ENCODE results near the gene ASIC2.

The ASIC2 gene

DNA sequence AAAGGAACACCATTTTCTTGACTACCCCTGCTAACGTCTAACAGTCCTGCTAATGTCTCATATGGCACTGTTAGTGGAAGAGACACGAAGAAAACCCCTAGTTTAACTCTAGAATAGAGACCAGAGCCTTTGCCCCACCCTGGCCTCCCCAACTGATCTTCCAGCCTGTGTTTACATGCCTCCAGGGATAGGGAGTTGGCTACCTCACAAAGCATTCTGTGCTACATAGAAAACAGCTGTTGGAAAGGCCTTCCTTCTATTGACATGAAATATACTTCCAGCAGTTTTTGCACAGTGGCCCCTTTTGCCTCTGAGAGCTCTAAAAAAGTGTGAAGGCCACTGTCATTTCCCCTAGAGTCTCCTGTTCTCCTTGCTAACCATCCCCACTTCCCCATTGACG, 73.1 kb downstream of the ASIC2 start:
- Histone ChIP-seq H3K4me2 (ENCODE audit: low read length) (no peak overlapping the region), H3K4me1 (ENCODE audit: control insufficient read depth, low read length) (no peaks in the 10 kb centered on the region), H3K27me3 (ENCODE audit: control insufficient read depth, low read length) (no peaks in the 10 kb centered on the region), H3K27ac (ENCODE audit: low read depth, low read length) (no peak overlapping the region), H3K4me3 (ENCODE audit: low read length) (no peak overlapping the region), H3F3A (ENCODE audit: control insufficient read depth, insufficient read depth) (no peaks in the 10 kb centered on the region), H4K20me1 (ENCODE audit: control insufficient read depth, insufficient read depth, low read depth, low read length) (no peaks in the 10 kb centered on the region), H3K79me2 (ENCODE audit: control insufficient read depth, low read length) (no peaks in the 10 kb centered on the region), H3K9me3 (ENCODE audit: control insufficient read depth, insufficient read depth, low read length) (no peaks in the 10 kb centered on the region), H3K36me3 (ENCODE audit: control insufficient read depth, low read length) (no peaks in the 10 kb centered on the region), H3K9me2 (replicated peaks; ENCODE audit: control insufficient read depth, low read length) (no peaks in the 10 kb centered on the region)
- no peak for TF ChIP-seq EZH2phosphoT487 (IDR thresholded peaks at IDR 0.05; ENCODE audit: borderline replicate concordance, low read length)
- TF ChIP-seq, protein P1, sequence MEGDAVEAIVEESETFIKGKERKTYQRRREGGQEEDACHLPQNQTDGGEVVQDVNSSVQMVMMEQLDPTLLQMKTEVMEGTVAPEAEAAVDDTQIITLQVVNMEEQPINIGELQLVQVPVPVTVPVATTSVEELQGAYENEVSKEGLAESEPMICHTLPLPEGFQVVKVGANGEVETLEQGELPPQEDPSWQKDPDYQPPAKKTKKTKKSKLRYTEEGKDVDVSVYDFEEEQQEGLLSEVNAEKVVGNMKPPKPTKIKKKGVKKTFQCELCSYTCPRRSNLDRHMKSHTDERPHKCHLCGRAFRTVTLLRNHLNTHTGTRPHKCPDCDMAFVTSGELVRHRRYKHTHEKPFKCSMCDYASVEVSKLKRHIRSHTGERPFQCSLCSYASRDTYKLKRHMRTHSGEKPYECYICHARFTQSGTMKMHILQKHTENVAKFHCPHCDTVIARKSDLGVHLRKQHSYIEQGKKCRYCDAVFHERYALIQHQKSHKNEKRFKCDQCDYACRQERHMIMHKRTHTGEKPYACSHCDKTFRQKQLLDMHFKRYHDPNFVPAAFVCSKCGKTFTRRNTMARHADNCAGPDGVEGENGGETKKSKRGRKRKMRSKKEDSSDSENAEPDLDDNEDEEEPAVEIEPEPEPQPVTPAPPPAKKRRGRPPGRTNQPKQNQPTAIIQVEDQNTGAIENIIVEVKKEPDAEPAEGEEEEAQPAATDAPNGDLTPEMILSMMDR (IDR thresholded peaks at IDR 0.05; ENCODE audit: low read depth, low read length, poor library complexity, severe bottlenecking): no peak

DNA sequence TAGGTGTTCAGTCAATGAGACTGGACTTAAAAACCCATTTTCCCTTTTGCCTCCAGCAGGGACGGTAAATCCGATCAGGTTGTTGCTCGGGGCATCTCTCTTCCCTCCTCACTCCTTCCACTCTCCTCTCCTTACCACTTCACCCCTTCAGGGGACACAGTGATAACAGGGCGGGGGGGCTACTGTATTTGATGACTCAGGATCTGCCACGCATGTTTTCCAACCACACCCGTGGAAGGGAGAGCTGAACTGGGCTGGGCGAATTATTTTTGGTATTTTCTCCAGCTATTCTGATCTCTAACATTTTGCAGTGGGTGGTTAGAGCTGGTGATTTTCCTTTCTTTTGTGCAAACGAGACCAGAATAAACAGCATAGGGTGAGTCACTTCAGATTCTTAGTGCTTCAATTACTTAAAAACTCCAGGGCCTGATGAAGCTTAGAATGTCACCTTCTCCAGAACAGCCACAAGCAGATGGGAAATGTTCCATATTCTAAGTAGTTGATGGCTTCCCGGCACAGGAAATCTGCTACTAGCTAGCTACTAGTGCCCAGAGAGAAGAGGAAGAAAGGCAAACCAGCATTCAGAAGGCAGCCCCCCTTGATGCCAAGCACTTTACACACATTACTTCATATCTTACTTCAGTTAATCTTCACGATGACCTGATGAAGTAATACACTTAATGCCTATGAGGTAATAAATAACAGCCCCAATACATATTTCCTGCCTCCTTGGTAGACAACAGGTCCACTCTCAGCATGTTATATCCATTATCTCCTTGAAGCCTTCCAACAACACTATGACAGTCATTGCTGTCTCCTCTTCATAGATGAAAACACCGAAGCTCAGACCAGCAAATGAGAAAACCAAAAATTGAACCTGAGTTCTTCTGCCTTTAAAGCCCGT, 74.1 kb downstream of the ASIC2 start:
- Histone ChIP-seq H3K79me2 (ENCODE audit: control insufficient read depth, low read length) (no peaks in the 10 kb centered on the region), H3K27me3 (ENCODE audit: control insufficient read depth, low read length) (no peaks in the 10 kb centered on the region), H3K4me1 (ENCODE audit: control insufficient read depth, low read length) (no peaks in the 10 kb centered on the region), H3F3A (ENCODE audit: control insufficient read depth, insufficient read depth) (no peaks in the 10 kb centered on the region), H3K27ac (ENCODE audit: low read depth, low read length) (no peak overlapping the region), H4K20me1 (ENCODE audit: control insufficient read depth, insufficient read depth, low read depth, low read length) (no peaks in the 10 kb centered on the region), H3K36me3 (ENCODE audit: control insufficient read depth, low read length) (no peaks in the 10 kb centered on the region), H3K4me3 (ENCODE audit: low read length) (no peak overlapping the region), H3K9me3 (ENCODE audit: control insufficient read depth, insufficient read depth, low read length) (no peaks in the 10 kb centered on the region), H3K4me2 (ENCODE audit: low read length) (no peak overlapping the region), H3K9me2 (replicated peaks; ENCODE audit: control insufficient read depth, low read length) (no peaks in the 10 kb centered on the region)
- TF ChIP-seq, protein P1 (IDR thresholded peaks at IDR 0.05; ENCODE audit: low read depth, low read length, poor library complexity, severe bottlenecking): no peak
- no peak for TF ChIP-seq EZH2phosphoT487 (IDR thresholded peaks at IDR 0.05; ENCODE audit: borderline replicate concordance, low read length)

DNA sequence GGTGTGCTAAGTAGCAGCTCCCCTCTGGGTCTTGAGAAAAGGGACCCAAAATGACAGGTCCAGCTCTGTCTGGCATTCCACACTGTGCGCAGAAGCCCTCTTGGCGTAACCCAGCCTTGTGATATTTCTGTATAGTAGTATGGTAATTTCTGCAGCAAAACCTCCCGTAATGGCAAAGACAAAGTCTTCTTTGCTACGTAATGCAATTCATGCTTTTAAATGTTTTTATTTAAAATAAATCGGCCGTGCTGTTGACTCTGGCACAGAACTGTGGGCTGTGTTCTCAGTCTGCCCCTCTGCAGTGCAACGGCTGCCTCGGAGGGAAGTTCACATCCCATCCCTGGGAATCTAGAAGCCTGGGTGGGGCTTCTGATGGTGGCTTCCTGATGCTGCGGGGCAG, 75.2 kb downstream of the ASIC2 start:
- Histone ChIP-seq H3K79me2 (ENCODE audit: control insufficient read depth, low read length) (no peaks in the 10 kb centered on the region), H3K4me3 (ENCODE audit: low read length) (no peak overlapping the region), H3K9me2 (replicated peaks; ENCODE audit: control insufficient read depth, low read length) (no peaks in the 10 kb centered on the region), H3K9me3 (ENCODE audit: control insufficient read depth, insufficient read depth, low read length) (no peaks in the 10 kb centered on the region), H3F3A (ENCODE audit: control insufficient read depth, insufficient read depth) (no peaks in the 10 kb centered on the region), H3K4me2 (ENCODE audit: low read length) (no peak overlapping the region), H3K36me3 (ENCODE audit: control insufficient read depth, low read length) (no peaks in the 10 kb centered on the region), H3K4me1 (ENCODE audit: control insufficient read depth, low read length) (no peaks in the 10 kb centered on the region), H4K20me1 (ENCODE audit: control insufficient read depth, insufficient read depth, low read depth, low read length) (no peaks in the 10 kb centered on the region), H3K27me3 (ENCODE audit: control insufficient read depth, low read length) (no peaks in the 10 kb centered on the region), H3K27ac (ENCODE audit: low read depth, low read length) (no peak overlapping the region)
- TF ChIP-seq EZH2phosphoT487 (IDR thresholded peaks at IDR 0.05; ENCODE audit: borderline replicate concordance, low read length): no peak
- TF ChIP-seq, protein P1 (IDR thresholded peaks at IDR 0.05; ENCODE audit: low read depth, low read length, poor library complexity, severe bottlenecking): no peak
